Measurements from ENCODE around the gene IGSF21.

DNA sequence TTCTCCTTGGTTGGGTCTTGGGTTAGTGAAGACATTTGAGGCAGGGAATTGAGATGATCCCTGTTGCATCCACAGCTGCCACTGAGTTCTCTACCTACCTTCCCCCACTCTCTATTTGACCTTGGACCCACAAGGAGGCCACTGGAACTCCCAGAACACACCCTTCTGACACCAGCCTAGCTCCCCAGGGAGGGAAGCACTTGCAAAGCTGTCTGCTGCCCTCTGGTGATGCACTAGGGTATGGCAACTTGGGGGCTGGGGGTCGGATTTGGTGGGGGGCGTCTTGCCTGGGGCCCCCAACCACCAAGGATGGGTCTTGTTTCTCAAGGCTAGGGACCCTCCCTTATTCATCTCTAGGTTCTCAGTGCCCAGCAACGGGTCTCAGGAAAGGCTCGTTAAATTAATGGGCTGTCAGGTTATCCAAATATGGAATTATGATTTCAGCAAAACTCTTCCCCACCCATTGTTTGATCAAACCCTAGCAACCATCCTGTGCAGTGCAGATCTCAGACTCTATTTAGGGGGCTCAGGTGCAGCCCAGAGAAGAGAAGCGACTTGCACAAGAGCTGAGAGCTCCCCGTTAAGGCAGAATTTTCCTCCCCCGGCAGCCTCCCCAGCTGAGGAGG, 195.3 kb downstream of the IGSF21 start:
- TF ChIP-seq TAF1 (IDR thresholded peaks at IDR 0.05; ENCODE audit: low read depth) (no peak), RAD21 (IDR thresholded peaks at IDR 0.05; ENCODE audit: low read depth) (peak; percentile 56), YY1 (IDR thresholded peaks at IDR 0.05; ENCODE audit: low read depth) (no peak), CEBPB (IDR thresholded peaks at IDR 0.05) (no peak), FOXM1 (IDR thresholded peaks at IDR 0.05; ENCODE audit: borderline replicate concordance, low read depth) (no peak)
- TF ChIP-seq, protein P1, sequence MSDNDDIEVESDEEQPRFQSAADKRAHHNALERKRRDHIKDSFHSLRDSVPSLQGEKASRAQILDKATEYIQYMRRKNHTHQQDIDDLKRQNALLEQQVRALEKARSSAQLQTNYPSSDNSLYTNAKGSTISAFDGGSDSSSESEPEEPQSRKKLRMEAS (IDR thresholded peaks at IDR 0.05), result no peak
- TF ChIP-seq, protein P2, sequence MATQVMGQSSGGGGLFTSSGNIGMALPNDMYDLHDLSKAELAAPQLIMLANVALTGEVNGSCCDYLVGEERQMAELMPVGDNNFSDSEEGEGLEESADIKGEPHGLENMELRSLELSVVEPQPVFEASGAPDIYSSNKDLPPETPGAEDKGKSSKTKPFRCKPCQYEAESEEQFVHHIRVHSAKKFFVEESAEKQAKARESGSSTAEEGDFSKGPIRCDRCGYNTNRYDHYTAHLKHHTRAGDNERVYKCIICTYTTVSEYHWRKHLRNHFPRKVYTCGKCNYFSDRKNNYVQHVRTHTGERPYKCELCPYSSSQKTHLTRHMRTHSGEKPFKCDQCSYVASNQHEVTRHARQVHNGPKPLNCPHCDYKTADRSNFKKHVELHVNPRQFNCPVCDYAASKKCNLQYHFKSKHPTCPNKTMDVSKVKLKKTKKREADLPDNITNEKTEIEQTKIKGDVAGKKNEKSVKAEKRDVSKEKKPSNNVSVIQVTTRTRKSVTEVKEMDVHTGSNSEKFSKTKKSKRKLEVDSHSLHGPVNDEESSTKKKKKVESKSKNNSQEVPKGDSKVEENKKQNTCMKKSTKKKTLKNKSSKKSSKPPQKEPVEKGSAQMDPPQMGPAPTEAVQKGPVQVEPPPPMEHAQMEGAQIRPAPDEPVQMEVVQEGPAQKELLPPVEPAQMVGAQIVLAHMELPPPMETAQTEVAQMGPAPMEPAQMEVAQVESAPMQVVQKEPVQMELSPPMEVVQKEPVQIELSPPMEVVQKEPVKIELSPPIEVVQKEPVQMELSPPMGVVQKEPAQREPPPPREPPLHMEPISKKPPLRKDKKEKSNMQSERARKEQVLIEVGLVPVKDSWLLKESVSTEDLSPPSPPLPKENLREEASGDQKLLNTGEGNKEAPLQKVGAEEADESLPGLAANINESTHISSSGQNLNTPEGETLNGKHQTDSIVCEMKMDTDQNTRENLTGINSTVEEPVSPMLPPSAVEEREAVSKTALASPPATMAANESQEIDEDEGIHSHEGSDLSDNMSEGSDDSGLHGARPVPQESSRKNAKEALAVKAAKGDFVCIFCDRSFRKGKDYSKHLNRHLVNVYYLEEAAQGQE (IDR thresholded peaks at IDR 0.05; ENCODE audit: low read depth), result no peak

Data from Ishikawa (cell line).